Activated naive CD8-positive, alpha-beta T cell treated with anti-CD3 and anti-CD28 coated beads, Interleukin-2, amount 50 U/mL, for 24 hours (primary cell): ENCODE data around the gene PIAS4.
"Not testable (repeated sequence)": the region's sequence is repeated elsewhere in the genome, so short reads cannot be mapped to it uniquely, and the experiment has no call there.

Experiments
- ATAC-seq: fragments of 150-1000 bp; cut with Tn5 transposase; one replicate; pipeline ENCODE4 v1.10.0; 2021
- DNase-seq: peaks from one replicate; pipeline ENCODE4 v3.0.0; 2021
- H3K27ac Mint-ChIP-seq: one replicate; pipeline ENCODE4 v1.8.0; 2021; ENCODE audit warnings: mild to moderate bottlenecking, mixed read lengths
- H3K27me3 Mint-ChIP-seq: one replicate; pipeline ENCODE4 v1.8.0; 2021; ENCODE audit warnings: mixed read lengths
- H3K36me3 Mint-ChIP-seq: one replicate; pipeline ENCODE4 v1.8.0; 2021; ENCODE audit warnings: low read depth, mixed read lengths
- H3K4me1 Mint-ChIP-seq: one replicate; pipeline ENCODE4 v1.8.0; 2021; ENCODE audit warnings: mixed read lengths
- H3K4me3 Mint-ChIP-seq: one replicate; pipeline ENCODE4 v1.8.0; 2021; ENCODE audit warnings: mild to moderate bottlenecking, moderate library complexity, mixed read lengths
- H3K9me3 Mint-ChIP-seq: one replicate; pipeline ENCODE4 v1.8.0; 2021; ENCODE audit warnings: mixed read lengths

The PIAS4 gene

GRCh38 chr19:3982701-3983541 is 24.6 kb upstream of the PIAS4 start:
- no peak for DNase-seq
- ATAC-seq: peak; percentile 11
- H3K27ac Mint-ChIP-seq: peak overlapping the region; percentile 98
- H3K27me3 Mint-ChIP-seq: peaks cover 1% of the 10 kb centered on the region
- peak overlapping the region; percentile 98 for H3K4me3 Mint-ChIP-seq
- peaks cover 72% of the 10 kb centered on the region for H3K4me1 Mint-ChIP-seq
- peaks cover 67% of the 10 kb centered on the region for H3K36me3 Mint-ChIP-seq
- H3K9me3 Mint-ChIP-seq: no peaks in the 10 kb centered on the region

DNA sequence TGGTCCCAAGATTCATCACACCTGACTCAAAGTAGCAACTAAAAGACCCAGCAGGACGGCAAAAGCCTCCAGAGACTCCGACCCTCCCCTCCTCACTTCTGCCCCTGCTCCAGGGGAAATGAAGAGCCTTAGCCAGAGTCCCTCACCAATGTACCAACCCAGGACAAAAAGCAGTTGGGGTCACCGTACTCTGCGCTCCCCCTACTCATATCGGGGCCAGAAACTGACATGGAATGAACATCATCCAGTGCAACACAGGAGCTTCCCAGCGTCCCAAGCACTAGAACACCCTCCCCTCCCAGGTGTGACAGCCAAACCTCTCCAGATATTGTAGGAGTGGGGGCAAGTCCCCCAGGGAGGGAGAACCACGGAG is 24.0 kb upstream of the PIAS4 start:
- Mint-ChIP-seq H3K4me3 (peak overlapping the region; percentile 98), H3K4me1 (peaks cover 72% of the 10 kb centered on the region), H3K27ac (peak overlapping the region; percentile 98), H3K9me3 (no peaks in the 10 kb centered on the region), H3K36me3 (peaks cover 63% of the 10 kb centered on the region), H3K27me3 (peaks cover 1% of the 10 kb centered on the region)
- ATAC-seq (no peak), DNase-seq (no peak)

DNA sequence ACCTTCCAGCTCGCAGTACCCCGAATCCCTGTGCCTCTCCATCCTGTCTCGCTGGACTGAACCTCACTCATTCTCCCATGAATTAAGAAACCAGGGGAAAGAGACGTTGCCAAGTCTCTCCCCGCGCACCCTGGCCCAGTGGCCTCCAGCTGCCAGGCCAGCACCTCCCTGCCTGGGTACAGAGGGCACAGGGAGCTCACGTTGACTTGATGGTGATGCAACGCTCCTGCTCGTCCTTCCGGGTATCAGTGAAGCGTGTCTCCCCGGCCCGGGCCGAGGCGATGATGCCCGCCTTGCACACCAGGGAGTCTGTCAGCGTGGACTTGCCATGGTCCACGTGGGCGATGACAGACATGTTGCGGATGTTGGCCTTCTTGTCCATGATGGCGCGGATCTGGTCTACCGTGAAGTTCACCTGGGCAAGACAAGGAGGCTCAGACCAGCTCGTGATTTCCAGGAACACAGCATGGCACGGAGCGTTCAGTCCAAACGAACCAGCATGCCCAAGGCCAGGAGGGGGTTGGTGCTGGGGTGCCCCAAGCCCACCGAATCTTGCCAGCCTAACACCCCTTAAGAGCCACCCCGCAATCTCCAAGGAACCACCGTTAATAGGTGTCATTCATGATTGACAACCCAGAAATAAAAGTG is 23.5 kb upstream of the PIAS4 start:
- Mint-ChIP-seq H3K4me3 (peak overlapping the region; percentile 98), H3K4me1 (peaks cover 70% of the 10 kb centered on the region), H3K27me3 (peaks cover 1% of the 10 kb centered on the region), H3K27ac (peak overlapping the region; percentile 98), H3K9me3 (no peaks in the 10 kb centered on the region), H3K36me3 (peaks cover 60% of the 10 kb centered on the region)
- ATAC-seq: no peak
- no peak for DNase-seq

GRCh38 chr19:3984584-3984907 is 23.0 kb upstream of the PIAS4 start:
- Mint-ChIP-seq H3K9me3 (no peaks in the 10 kb centered on the region), H3K36me3 (peaks cover 55% of the 10 kb centered on the region), H3K27me3 (peaks cover 1% of the 10 kb centered on the region), H3K4me3 (peak overlapping the region; percentile 98), H3K4me1 (peaks cover 69% of the 10 kb centered on the region), H3K27ac (peak overlapping the region; percentile 98)
- no peak for ATAC-seq
- no peak for DNase-seq

DNA sequence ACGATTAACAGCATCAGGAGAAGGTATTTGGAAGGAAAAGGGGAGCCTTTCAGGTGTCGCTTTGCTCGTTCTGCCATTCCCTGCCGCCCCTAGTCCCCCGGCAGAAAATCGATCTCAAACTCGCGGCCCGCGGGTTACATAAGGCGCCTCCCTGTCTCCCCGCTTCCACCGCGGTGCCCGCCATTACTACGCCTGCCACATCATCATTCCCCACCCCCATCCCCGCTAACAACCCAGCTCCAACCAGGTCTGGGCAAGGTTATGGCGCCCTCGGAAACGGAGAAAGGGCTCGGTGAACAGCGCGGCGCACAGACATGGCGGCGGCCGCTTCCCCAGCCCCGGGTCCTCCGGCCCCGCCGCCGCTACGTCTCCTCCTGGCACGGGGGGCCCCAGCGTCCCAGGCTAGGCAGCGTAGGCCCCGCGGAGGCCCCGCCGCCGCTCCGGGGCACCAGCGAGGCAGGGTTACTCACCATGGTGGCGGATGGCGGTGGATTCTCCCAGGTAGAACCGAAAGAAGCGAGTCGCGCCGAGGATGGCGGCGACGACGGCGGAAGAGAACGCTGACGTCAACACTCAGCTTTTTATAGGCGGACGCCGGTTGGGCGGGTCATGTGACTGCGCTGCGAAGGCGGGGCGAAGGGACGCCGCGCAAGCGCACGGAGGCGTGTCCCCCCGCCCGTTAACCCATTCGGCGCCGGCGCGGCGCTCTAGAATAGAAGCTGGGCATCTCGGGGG is 22.5 kb upstream of the PIAS4 start, which contains the start of gene EEF2:
Gene EEF2, minus strand, starts transcription at position 556 of the 735 bp plus-strand sequence. Its CDS starts 83 bp downstream, at position 473.
- no peaks in the 10 kb centered on the region for H3K9me3 Mint-ChIP-seq
- ATAC-seq (peak; percentile 22), DNase-seq (peak; percentile 92)
- peaks cover 66% of the 10 kb centered on the region for H3K4me1 Mint-ChIP-seq
- peak within 1 kb of the TSS; percentile 98 for H3K4me3 Mint-ChIP-seq
- peaks cover 1% of the 10 kb centered on the region for H3K27me3 Mint-ChIP-seq
- H3K27ac Mint-ChIP-seq: peak within 1 kb of the TSS; percentile 98
- H3K36me3 Mint-ChIP-seq: peaks cover 51% of the 10 kb centered on the region

- Mint-ChIP-seq H3K36me3 (peaks cover 45% of the 10 kb centered on the region), H3K4me3 (peak overlapping the region; percentile 98), H3K9me3 (peaks cover 2% of the 10 kb centered on the region), H3K4me1 (peaks cover 70% of the 10 kb centered on the region), H3K27me3 (peaks cover 1% of the 10 kb centered on the region), H3K27ac (peak overlapping the region; percentile 98)
- DNase-seq (no peak), ATAC-seq (no peak)
Measured at GRCh38 chr19:3985643-3986259, 21.8 kb upstream of the PIAS4 start.

DNA sequence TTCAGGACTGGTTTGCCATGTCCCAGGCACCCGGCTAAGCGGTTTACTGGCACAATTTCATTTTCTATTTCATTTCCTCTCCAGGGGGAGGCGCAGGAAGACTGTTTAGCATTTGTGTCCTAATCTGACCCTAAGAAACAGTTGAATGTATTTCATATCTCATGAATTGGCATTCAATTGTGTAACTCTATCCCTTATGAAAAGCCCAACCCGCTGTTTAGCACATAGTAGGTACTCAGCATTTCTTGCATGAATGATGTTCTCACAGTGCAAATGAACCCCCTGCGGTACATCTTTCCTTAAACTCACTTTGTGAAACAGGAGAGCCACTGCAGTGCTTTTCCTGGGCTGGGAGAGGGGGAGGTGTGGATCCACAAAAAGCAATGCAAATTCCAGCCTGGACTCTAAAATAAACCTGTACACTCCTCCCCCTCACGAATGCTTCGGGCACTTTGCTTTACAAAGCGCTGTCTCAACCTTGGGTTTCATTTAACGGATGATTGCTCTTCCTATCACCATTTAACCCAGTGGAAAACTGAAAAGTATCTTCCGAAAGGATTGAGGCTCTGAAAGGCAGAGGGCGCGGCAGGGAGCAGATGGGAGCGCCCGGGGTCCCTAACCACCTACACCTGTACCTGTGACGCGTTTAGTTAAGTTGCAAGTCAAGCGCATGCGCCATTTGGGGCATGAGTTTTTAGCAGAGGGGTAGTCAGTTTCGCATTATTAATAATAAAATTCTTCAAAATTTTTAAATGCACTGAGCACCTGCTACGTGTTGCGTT is 21.1 kb upstream of the PIAS4 start:
- Mint-ChIP-seq H3K4me1 (peaks cover 68% of the 10 kb centered on the region), H3K4me3 (peak overlapping the region; percentile 98), H3K9me3 (peaks cover 4% of the 10 kb centered on the region), H3K27me3 (peaks cover 1% of the 10 kb centered on the region), H3K27ac (peak overlapping the region; percentile 84), H3K36me3 (peaks cover 38% of the 10 kb centered on the region)
- ATAC-seq (peak; percentile 18), DNase-seq (peak; percentile 68)

- DNase-seq: peak; percentile 89
- H3K36me3 Mint-ChIP-seq: peaks cover 25% of the 10 kb centered on the region
- H3K9me3 Mint-ChIP-seq: peaks cover 4% of the 10 kb centered on the region
- peak overlapping the region; percentile 98 for H3K4me3 Mint-ChIP-seq
- peak; percentile 20 for ATAC-seq
- peaks cover 56% of the 10 kb centered on the region for H3K4me1 Mint-ChIP-seq
- H3K27ac Mint-ChIP-seq: peak overlapping the region; percentile 83
- peaks cover 1% of the 10 kb centered on the region for H3K27me3 Mint-ChIP-seq
Measured at GRCh38 chr19:3987619-3988371, 19.7 kb upstream of the PIAS4 start.

DNA sequence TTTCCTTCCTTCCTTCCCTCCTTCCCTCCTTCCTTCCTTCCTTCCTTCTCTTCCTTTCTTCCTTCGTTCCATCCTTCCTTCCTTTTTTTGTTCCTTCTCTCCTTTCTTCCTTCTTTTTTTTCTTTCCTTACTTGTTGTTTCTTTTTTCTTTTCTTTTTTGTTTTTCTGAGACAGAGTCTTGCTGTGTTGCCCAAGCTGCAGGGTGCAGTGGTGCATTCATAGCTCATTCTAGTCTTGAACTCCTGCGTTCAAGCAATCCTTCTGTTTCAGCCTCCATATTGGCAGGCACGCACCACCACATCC is 16.8 kb upstream of the PIAS4 start:
- Mint-ChIP-seq H3K4me1 (peaks cover 32% of the 10 kb centered on the region), H3K36me3 (no peaks in the 10 kb centered on the region), H3K27ac (peak overlapping the region; percentile 82), H3K4me3 (peak overlapping the region; percentile 42), H3K27me3 (no peaks in the 10 kb centered on the region), H3K9me3 (peaks cover 4% of the 10 kb centered on the region)
- DNase-seq (no peak), ATAC-seq (no peak)

DNA sequence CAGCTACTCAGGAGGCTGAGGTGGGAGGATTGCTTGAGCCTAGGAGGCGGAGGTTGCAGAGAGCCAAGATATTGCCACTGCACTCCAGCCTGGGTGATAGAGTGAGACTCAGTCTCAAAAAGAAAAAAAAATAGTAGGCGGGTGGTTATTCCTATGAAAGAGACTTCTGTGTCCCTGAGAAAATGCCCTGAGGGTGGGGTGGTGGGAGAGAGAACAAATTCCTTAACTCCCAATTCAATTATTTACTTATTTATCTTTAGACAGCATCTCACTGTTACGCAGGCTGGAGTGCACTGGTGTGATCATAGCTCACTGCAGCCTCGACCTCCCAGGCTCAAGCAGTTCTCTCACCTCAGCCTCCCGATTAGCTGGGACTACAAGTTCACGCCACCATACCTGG is 11.9 kb upstream of the PIAS4 start:
- H3K9me3 Mint-ChIP-seq: peaks cover 4% of the 10 kb centered on the region
- H3K4me3 Mint-ChIP-seq: no peak overlapping the region
- H3K4me1 Mint-ChIP-seq: peaks cover 3% of the 10 kb centered on the region
- no peaks in the 10 kb centered on the region for H3K27me3 Mint-ChIP-seq
- no peaks in the 10 kb centered on the region for H3K36me3 Mint-ChIP-seq
- DNase-seq: no peak
- H3K27ac Mint-ChIP-seq: no peak overlapping the region
- ATAC-seq: no peak

GRCh38 chr19:3998667-3999412 is 8.7 kb upstream of the PIAS4 start:
- not testable (repeated sequence) for H3K27me3 Mint-ChIP-seq, H3K9me3 Mint-ChIP-seq, H3K27ac Mint-ChIP-seq, H3K4me3 Mint-ChIP-seq, DNase-seq, H3K36me3 Mint-ChIP-seq, H3K4me1 Mint-ChIP-seq, ATAC-seq

DNA sequence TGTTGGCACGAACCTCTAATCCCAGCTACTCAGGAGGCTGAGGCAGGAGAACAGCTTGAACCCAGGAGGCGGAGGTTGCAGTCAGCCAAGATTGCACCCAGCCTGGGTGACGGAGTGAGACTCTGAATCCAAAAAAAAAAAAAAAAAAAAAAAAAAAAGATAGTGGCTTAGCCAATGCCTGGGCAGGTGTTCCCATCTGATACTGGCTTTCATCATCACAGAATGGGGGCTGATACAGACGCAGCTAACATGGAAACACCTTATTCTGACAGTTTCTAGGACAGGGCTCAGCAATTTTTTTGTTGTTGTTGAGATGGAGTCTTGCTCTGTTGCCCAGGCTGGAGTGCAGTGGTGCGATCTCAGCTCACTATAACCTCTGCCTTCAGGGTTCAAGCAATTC is 6.7 kb upstream of the PIAS4 start:
- H3K9me3 Mint-ChIP-seq, DNase-seq, H3K27me3 Mint-ChIP-seq, H3K4me3 Mint-ChIP-seq, H3K4me1 Mint-ChIP-seq, ATAC-seq, H3K36me3 Mint-ChIP-seq, H3K27ac Mint-ChIP-seq: not testable (repeated sequence)

DNA sequence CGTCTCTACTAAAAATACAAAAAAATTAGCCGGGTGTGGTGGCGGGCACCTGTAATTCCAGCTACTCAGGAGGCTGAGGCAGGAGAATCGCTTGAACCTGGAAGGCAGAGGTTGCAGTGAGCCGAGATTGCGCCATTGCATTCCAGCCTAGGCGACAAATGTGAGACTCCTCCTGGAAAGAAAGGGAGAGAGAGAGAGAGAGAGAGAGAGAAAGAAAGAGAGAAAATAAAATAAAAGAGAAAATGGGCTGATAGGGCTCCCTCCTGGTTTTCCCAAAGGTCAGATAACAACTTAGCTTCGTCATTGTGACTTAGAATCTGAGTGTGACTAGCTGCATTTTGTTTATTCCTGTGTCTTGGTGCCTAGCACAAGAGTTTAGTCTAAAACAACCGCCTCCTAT is 2.1 kb upstream of the PIAS4 start:
- Mint-ChIP-seq H3K4me3 (peak overlapping the region; percentile 74), H3K4me1 (peaks cover 18% of the 10 kb centered on the region)
- not testable (repeated sequence) for H3K36me3 Mint-ChIP-seq, H3K9me3 Mint-ChIP-seq, H3K27ac Mint-ChIP-seq, ATAC-seq, H3K27me3 Mint-ChIP-seq, DNase-seq
